SJSA1 (cell line): ENCODE results near the gene LYRM4. TPM values are rescaled to one million over a fixed set of nuclear protein-coding genes. Genes with fewer than 3 reads are reported as not detected.
A peak's percentile ranks its signal among the peaks of the same experiment; 100 is the strongest.
"Not testable (repeated sequence)": the region's sequence is repeated elsewhere in the genome, so short reads cannot be mapped to it uniquely, and the experiment has no call there.

Experiments
- DNase-seq, 2 experiments: peaks; one replicate each; pipeline ENCODE4 v3.0.0-alpha.2; 2015 to 2020; ENCODE audit warnings: low spot score in 2 of 2, low read depth in 1 of 2
- H3K27ac ChIP-seq: fragments of 250-450 bp; sonication (Bioruptor Pico); 2 replicates; pipeline ENCODE4 v1.5.1; 2020; ENCODE audit warnings: mild to moderate bottlenecking, moderate library complexity
- H3K27me3 ChIP-seq: fragments of 250-450 bp; sonication (Bioruptor Pico); replicated peaks from 2 replicates; pipeline ENCODE4 v1.5.1; 2020; ENCODE audit warnings: mild to moderate bottlenecking, moderate library complexity
- H3K36me3 ChIP-seq: fragments of 250-450 bp; sonication (Bioruptor Pico); 2 replicates; pipeline ENCODE4 v1.5.1; 2020; ENCODE audit warnings: mild to moderate bottlenecking
- H3K4me1 ChIP-seq: fragments of 250-450 bp; sonication (Bioruptor Pico); replicated peaks from 2 replicates; pipeline ENCODE4 v1.6.1; 2021; ENCODE audit warnings: mild to moderate bottlenecking
- H3K4me3 ChIP-seq: fragments of 250-450 bp; sonication (Bioruptor Pico); 2 replicates; pipeline ENCODE4 v1.5.1; 2020; ENCODE audit warnings: mild to moderate bottlenecking
- H3K9me3 ChIP-seq: fragments of 250-450 bp; sonication (Bioruptor Pico); replicated peaks from 2 replicates; pipeline ENCODE4 v1.5.1; 2020; ENCODE audit warnings: mild to moderate bottlenecking
- total RNA-seq: library from RNA; depleted of rRNA; stranded (reverse); fragments of >200 nt; shearing (Covaris generic); gene quantifications from 2 replicates; pipeline ENCODE4 v1.2.3, GENCODE V29; 2014

Gene LYRM4
- total RNA-seq, 1 experiment from 2014 or later: 23.0 TPM

GRCh38 chr6:5127106-5127687 is 133.6 kb downstream of the LYRM4 start:
- H3K4me3 ChIP-seq: no peak overlapping the region
- H3K36me3 ChIP-seq: no peaks in the 10 kb centered on the region
- H3K4me1 ChIP-seq: peaks cover 19% of the 10 kb centered on the region
- no peaks in the 10 kb centered on the region for H3K9me3 ChIP-seq
- H3K27me3 ChIP-seq: no peaks in the 10 kb centered on the region
- H3K27ac ChIP-seq: no peak overlapping the region
- DNase-seq: no peak

- Histone ChIP-seq H3K27ac (no peak overlapping the region), H3K27me3 (no peaks in the 10 kb centered on the region), H3K4me1 (peaks cover 19% of the 10 kb centered on the region), H3K4me3 (no peak overlapping the region), H3K36me3 (no peaks in the 10 kb centered on the region), H3K9me3 (no peaks in the 10 kb centered on the region)
- DNase-seq: peak in 1 of 2 experiments; percentile 25
These were observed 134.5 kb downstream of the LYRM4 start for GRCh38 chr6:5126214-5126613.

GRCh38 chr6:5125152-5126006 is 135.4 kb downstream of the LYRM4 start:
- H3K27ac ChIP-seq: no peak overlapping the region
- H3K4me3 ChIP-seq: no peak overlapping the region
- no peaks in the 10 kb centered on the region for H3K36me3 ChIP-seq
- H3K27me3 ChIP-seq: no peaks in the 10 kb centered on the region
- H3K9me3 ChIP-seq: no peaks in the 10 kb centered on the region
- peaks cover 19% of the 10 kb centered on the region for H3K4me1 ChIP-seq
- peak; percentile 18 to 55 for DNase-seq

GRCh38 chr6:5124526-5124925 is 136.2 kb downstream of the LYRM4 start:
- Histone ChIP-seq H3K27me3 (no peaks in the 10 kb centered on the region), H3K27ac (no peak overlapping the region), H3K4me3 (no peak overlapping the region), H3K36me3 (no peaks in the 10 kb centered on the region), H3K4me1 (peaks cover 19% of the 10 kb centered on the region), H3K9me3 (no peaks in the 10 kb centered on the region)
- DNase-seq: no peak

GRCh38 chr6:5123296-5124143 is 137.2 kb downstream of the LYRM4 start:
- Histone ChIP-seq H3K36me3 (no peaks in the 10 kb centered on the region), H3K9me3 (no peaks in the 10 kb centered on the region), H3K27ac (no peak overlapping the region), H3K4me1 (peaks cover 19% of the 10 kb centered on the region), H3K27me3 (no peaks in the 10 kb centered on the region), H3K4me3 (no peak overlapping the region)
- DNase-seq: no peak

- Histone ChIP-seq H3K27me3 (no peaks in the 10 kb centered on the region), H3K36me3 (no peaks in the 10 kb centered on the region), H3K9me3 (no peaks in the 10 kb centered on the region), H3K4me1 (peaks cover 19% of the 10 kb centered on the region), H3K27ac (no peak overlapping the region), H3K4me3 (no peak overlapping the region)
- no peak for DNase-seq
These were observed 138.1 kb downstream of the LYRM4 start for GRCh38 chr6:5122504-5123112.

GRCh38 chr6:5121956-5122355 is 138.8 kb downstream of the LYRM4 start:
- H3K4me1 ChIP-seq: peaks cover 19% of the 10 kb centered on the region
- H3K27me3 ChIP-seq: no peaks in the 10 kb centered on the region
- no peak overlapping the region for H3K27ac ChIP-seq
- H3K4me3 ChIP-seq: no peak overlapping the region
- no peaks in the 10 kb centered on the region for H3K9me3 ChIP-seq
- H3K36me3 ChIP-seq: no peaks in the 10 kb centered on the region
- DNase-seq: no peak

GRCh38 chr6:5121479-5121878 is 139.3 kb downstream of the LYRM4 start:
- H3K36me3 ChIP-seq: no peaks in the 10 kb centered on the region
- H3K4me3 ChIP-seq: no peak overlapping the region
- no peaks in the 10 kb centered on the region for H3K9me3 ChIP-seq
- no peak overlapping the region for H3K27ac ChIP-seq
- H3K4me1 ChIP-seq: peaks cover 17% of the 10 kb centered on the region
- no peak for DNase-seq
- no peaks in the 10 kb centered on the region for H3K27me3 ChIP-seq

- H3K4me3 ChIP-seq, H3K4me1 ChIP-seq, H3K9me3 ChIP-seq, H3K27me3 ChIP-seq, H3K27ac ChIP-seq, DNase-seq, H3K36me3 ChIP-seq: not testable (repeated sequence)
These were observed 140.2 kb downstream of the LYRM4 start for GRCh38 chr6:5120543-5120942.

GRCh38 chr6:5120011-5120410 is 140.7 kb downstream of the LYRM4 start:
- no peaks in the 10 kb centered on the region for H3K36me3 ChIP-seq
- H3K4me1 ChIP-seq: peaks cover 2% of the 10 kb centered on the region
- no peak for DNase-seq
- no peak overlapping the region for H3K4me3 ChIP-seq
- H3K9me3 ChIP-seq: no peaks in the 10 kb centered on the region
- H3K27ac ChIP-seq: no peak overlapping the region
- no peaks in the 10 kb centered on the region for H3K27me3 ChIP-seq

- no peaks in the 10 kb centered on the region for H3K36me3 ChIP-seq
- no peak for DNase-seq
- H3K27me3 ChIP-seq: no peaks in the 10 kb centered on the region
- no peaks in the 10 kb centered on the region for H3K9me3 ChIP-seq
- no peak overlapping the region for H3K4me3 ChIP-seq
- no peaks in the 10 kb centered on the region for H3K4me1 ChIP-seq
- no peak overlapping the region for H3K27ac ChIP-seq
These were observed 141.4 kb downstream of the LYRM4 start for GRCh38 chr6:5119090-5119951.

GRCh38 chr6:5116243-5116991 is 144.3 kb downstream of the LYRM4 start:
- Histone ChIP-seq H3K9me3 (no peaks in the 10 kb centered on the region), H3K4me1 (peaks cover 14% of the 10 kb centered on the region), H3K4me3 (no peak overlapping the region), H3K27ac (no peak overlapping the region), H3K27me3 (no peaks in the 10 kb centered on the region), H3K36me3 (no peaks in the 10 kb centered on the region)
- no peak for DNase-seq
